ENCODE measurements around the gene OR6K3.
"Not testable (repeated sequence)": the region's sequence is repeated elsewhere in the genome, so short reads cannot be mapped to it uniquely, and the experiment has no call there.

The OR6K3 gene

GRCh38 chr1:158720620-158721019 lies at the start of gene OR6K3:
Gene OR6K3 (minus strand): TSS chr1:158720720. CDS start chr1:158718115, 2,605 bp downstream.
- no peak for DNase-seq (ENCODE audit: low spot score)

GRCh38 chr1:158754420-158754819 lies 33.9 kb upstream of the OR6K3 start, which contains the start of gene OR6K6:
Gene OR6K6 (plus strand): TSS chr1:158754720. CDS start chr1:158754888, 168 bp downstream.
- DNase-seq (ENCODE audit: low spot score) = no peak

- DNase-seq (ENCODE audit: low spot score) = no peak
Observed at GRCh38 chr1:158752155-158752712, 31.7 kb upstream of the OR6K3 start.

- DNase-seq (ENCODE audit: low spot score) = no peak
Observed at GRCh38 chr1:158735848-158736247, 15.3 kb upstream of the OR6K3 start.

GRCh38 chr1:158732524-158732923 lies 12.0 kb upstream of the OR6K3 start:
- no peak for DNase-seq (ENCODE audit: low spot score)

GRCh38 chr1:158731707-158732106 lies 11.2 kb upstream of the OR6K3 start:
- DNase-seq (ENCODE audit: low spot score) = no peak

- no peak for DNase-seq (ENCODE audit: low spot score)
Observed at GRCh38 chr1:158730453-158730852, 9.9 kb upstream of the OR6K3 start.

GRCh38 chr1:158728510-158729225 lies 8.1 kb upstream of the OR6K3 start:
- no peak for DNase-seq (ENCODE audit: low spot score)

- no peak for DNase-seq (ENCODE audit: low spot score)
Observed at GRCh38 chr1:158724442-158724841, 3.9 kb upstream of the OR6K3 start.

- DNase-seq (ENCODE audit: low spot score) = no peak
Observed at GRCh38 chr1:158719664-158720063, 856 bp downstream of the OR6K3 start.

- DNase-seq (ENCODE audit: low spot score) = no peak
Observed at GRCh38 chr1:158717344-158717743, 3.2 kb downstream of the OR6K3 start.

- no peak for DNase-seq (ENCODE audit: low spot score)
Observed at GRCh38 chr1:158716335-158716734, 4.2 kb downstream of the OR6K3 start.

- DNase-seq (ENCODE audit: low spot score) = no peak
Observed at GRCh38 chr1:158714754-158715153, 5.8 kb downstream of the OR6K3 start.

- no peak for DNase-seq (ENCODE audit: low spot score)
Observed at GRCh38 chr1:158711098-158711497, 9.4 kb downstream of the OR6K3 start.

GRCh38 chr1:158706096-158706495 lies 14.4 kb downstream of the OR6K3 start:
- no peak for DNase-seq (ENCODE audit: low spot score)

- DNase-seq (ENCODE audit: low spot score) = no peak
Observed at GRCh38 chr1:158700552-158700951, 20.0 kb downstream of the OR6K3 start, which contains the start of gene OR6K2. Gene OR6K2 (minus strand): TSS chr1:158700652. CDS start chr1:158700652, 0 bp downstream.

GRCh38 chr1:158694596-158694995 lies 25.9 kb downstream of the OR6K3 start:
- no peak for DNase-seq (ENCODE audit: low spot score)

GRCh38 chr1:158692356-158692755 lies 28.2 kb downstream of the OR6K3 start:
- DNase-seq (ENCODE audit: low spot score) = no peak

- no peak for DNase-seq (ENCODE audit: low spot score)
Observed at GRCh38 chr1:158691907-158692306, 28.6 kb downstream of the OR6K3 start.

- DNase-seq (ENCODE audit: low spot score) = not testable (repeated sequence)
Observed at GRCh38 chr1:158691149-158691548, 29.4 kb downstream of the OR6K3 start.

GRCh38 chr1:158689875-158690274 lies 30.6 kb downstream of the OR6K3 start:
- no peak for DNase-seq (ENCODE audit: low spot score)

- DNase-seq (ENCODE audit: low spot score) = peak; percentile 26
Observed at GRCh38 chr1:158689110-158689509, 31.4 kb downstream of the OR6K3 start.

GRCh38 chr1:158688343-158688742 lies 32.2 kb downstream of the OR6K3 start:
- not testable (repeated sequence) for DNase-seq (ENCODE audit: low spot score)

GRCh38 chr1:158687037-158687436 lies 33.5 kb downstream of the OR6K3 start:
- no peak for DNase-seq (ENCODE audit: low spot score)

Measured in Ammon's horn (tissue), 1 donor.